K562 (cell line): ENCODE data around the gene SAP25. TPM values are rescaled to one million over a fixed set of nuclear protein-coding genes. Genes with fewer than 3 reads are reported as not detected.

ENCODE experiments used
- ARNT ChIP-seq, 2 experiments: fragments of 450-650 bp; IDR thresholded peaks; 2 replicates each; pipeline ENCODE4 v1.6.1; 2016; ENCODE audit warnings: mild to moderate bottlenecking in 1 of 2
- ATF2 ChIP-seq: sonication (generic); formaldehyde crosslinking; IDR thresholded peaks from 2 replicates; pipeline ENCODE4 v1.8.1; 2022; ENCODE audit warnings: missing genetic modification reagents
- BHLHE40 ChIP-seq: IDR thresholded peaks from 2 replicates; pipeline ENCODE4 v1.6.1; 2011; ENCODE audit warnings: low read length, improper control_type of control experiment
- CBFA2T2 ChIP-seq: fragments of 450-650 bp; conservative IDR thresholded peaks from 2 replicates; pipeline ENCODE4 v1.6.1; 2017; ENCODE audit warnings: mild to moderate bottlenecking
- CTCF ChIP-seq, 3 experiments: IDR thresholded peaks in 2 of 3; conservative IDR thresholded peaks in 1 of 3; 2 replicates each; pipeline ENCODE4 v1.5.1; 2011 to 2012; ENCODE audit warnings: low read length in 3 of 3, mild to moderate bottlenecking in 3 of 3, control low read depth in 2 of 3, improper control_type of control experiment in 1 of 3, inconsistent platforms in 1 of 3, low read depth in 1 of 3, mixed read lengths in 1 of 3, moderate library complexity in 1 of 3; ENCODE audit not compliant: insufficient read depth in 2 of 3
- ELF1 ChIP-seq: fragments of 200-800 bp; sonication (Bioruptor generic); IDR thresholded peaks from 2 replicates; pipeline ENCODE4 v1.6.1; 2016; ENCODE audit warnings: missing genetic modification characterization, missing compliant biosample characterization
- FOXK1 ChIP-seq: sonication (generic); formaldehyde crosslinking; IDR thresholded peaks from 2 replicates; pipeline ENCODE4 v1.8.0; 2022; ENCODE audit warnings: missing genetic modification reagents, mild to moderate bottlenecking, borderline replicate concordance
- GATA2 ChIP-seq: sonication (generic); formaldehyde crosslinking; IDR thresholded peaks from 2 replicates; pipeline ENCODE4 v1.4.0; 2020; ENCODE audit warnings: mild to moderate bottlenecking, missing genetic modification reagents
- HDAC1 ChIP-seq, 2 experiments: fragments of 450-650 bp; IDR thresholded peaks; 2 replicates each; pipeline ENCODE4 v1.6.1; 2016 to 2017; ENCODE audit warnings: inconsistent platforms in 1 of 2, mild to moderate bottlenecking in 1 of 2, moderate library complexity in 1 of 2
- HDAC2 ChIP-seq: fragments of 450-650 bp; IDR thresholded peaks from 2 replicates; pipeline ENCODE4 v1.6.1; 2016; ENCODE audit warnings: mild to moderate bottlenecking
- KLF10 ChIP-seq: fragments of 250-450 bp; sonication (Bioruptor Pico); IDR thresholded peaks from 2 replicates; pipeline ENCODE4 v1.6.1; 2021; ENCODE audit warnings: matching md5 sums
- PCBP1 ChIP-seq: fragments of 200-400 bp; formaldehyde crosslinking; IDR thresholded peaks from 2 replicates; pipeline ENCODE4 v1.6.1; 2018; ENCODE audit warnings: mild to moderate bottlenecking, low read depth, low read length; ENCODE audit not compliant: poor library complexity, severe bottlenecking
- PCBP2 ChIP-seq: fragments of 200-400 bp; formaldehyde crosslinking; IDR thresholded peaks from 2 replicates; pipeline ENCODE4 v1.6.1; 2018; ENCODE audit warnings: low read length, low read depth, mild to moderate bottlenecking, moderate library complexity; ENCODE audit not compliant: poor library complexity, severe bottlenecking
- polyA plus RNA-seq, 8 experiments: library from polyadenylated mRNA; depleted of rRNA in 4 of 8; stranded (reverse) in 5 of 8; unstranded in 3 of 8; fragments of >200 nt; fragmentation: Nextera tagmentation in 2 of 8; fragmentation: Illumina TruSeq in 1 of 8; extraction: Ambion mirVana in 2 of 8; extraction: Trizol in 1 of 8; gene quantifications; 2 replicates each; pipeline versions ENCODE4 v1.2.1 to v1.2.3, GENCODE V29; 2011 to 2014; ENCODE audit warnings: inconsistent platforms in 1 of 8, missing spikeins in 1 of 8
- total RNA-seq, 7 experiments: library from RNA; depleted of rRNA in 6 of 7; stranded (reverse); fragments of >200 nt in 6 of 7; fragmentation: Illumina TruSeq in 2 of 7; extraction: Trizol in 2 of 7; gene quantifications; 2 replicates each; pipeline versions ENCODE4 v1.2.1 to v1.2.3, GENCODE V29; 2011 to 2021; ENCODE audit warnings: low replicate concordance in 1 of 7
- TF ChIP-seq, protein P1 (sequence below): fragments of 250-450 bp; sonication (Bioruptor Pico); IDR thresholded peaks from 2 replicates; pipeline ENCODE4 v1.5.0; 2022; ENCODE audit warnings: mild to moderate bottlenecking
- TF ChIP-seq, protein P2 (sequence below), 3 experiments: fragments of 200-800 bp in 1 of 3; sonication (Bioruptor generic) in 1 of 3; sonication (generic) in 1 of 3; formaldehyde crosslinking in 1 of 3; IDR thresholded peaks; 2 replicates each; pipeline versions ENCODE4 v1.6.1 to v1.8.0; 2016 to 2022; ENCODE audit warnings: mild to moderate bottlenecking in 2 of 3, missing compliant biosample characterization in 2 of 3, missing genetic modification characterization in 2 of 3, missing genetic modification reagents in 1 of 3
- TF ChIP-seq, protein P3 (sequence below): fragments of 450-650 bp; IDR thresholded peaks from 2 replicates; pipeline ENCODE4 v1.6.1; 2016
- TF ChIP-seq, protein P4 (sequence below): sonication (generic); formaldehyde crosslinking; IDR thresholded peaks from 2 replicates; pipeline ENCODE4 v1.9.0; 2022; ENCODE audit warnings: mild to moderate bottlenecking, missing genetic modification reagents

Gene SAP25
- total and polyA plus RNA-seq, 9 of the 15 experiments (the other 6 are each of a cell fraction or from before 2014, with no cell fraction given): 0.13 to 5.3 (median 0.78) TPM; not detected in 1

GRCh38 chr7:100532165-100533022 is 41.3 kb downstream of the SAP25 start (continued):
- TF ChIP-seq, protein P1, sequence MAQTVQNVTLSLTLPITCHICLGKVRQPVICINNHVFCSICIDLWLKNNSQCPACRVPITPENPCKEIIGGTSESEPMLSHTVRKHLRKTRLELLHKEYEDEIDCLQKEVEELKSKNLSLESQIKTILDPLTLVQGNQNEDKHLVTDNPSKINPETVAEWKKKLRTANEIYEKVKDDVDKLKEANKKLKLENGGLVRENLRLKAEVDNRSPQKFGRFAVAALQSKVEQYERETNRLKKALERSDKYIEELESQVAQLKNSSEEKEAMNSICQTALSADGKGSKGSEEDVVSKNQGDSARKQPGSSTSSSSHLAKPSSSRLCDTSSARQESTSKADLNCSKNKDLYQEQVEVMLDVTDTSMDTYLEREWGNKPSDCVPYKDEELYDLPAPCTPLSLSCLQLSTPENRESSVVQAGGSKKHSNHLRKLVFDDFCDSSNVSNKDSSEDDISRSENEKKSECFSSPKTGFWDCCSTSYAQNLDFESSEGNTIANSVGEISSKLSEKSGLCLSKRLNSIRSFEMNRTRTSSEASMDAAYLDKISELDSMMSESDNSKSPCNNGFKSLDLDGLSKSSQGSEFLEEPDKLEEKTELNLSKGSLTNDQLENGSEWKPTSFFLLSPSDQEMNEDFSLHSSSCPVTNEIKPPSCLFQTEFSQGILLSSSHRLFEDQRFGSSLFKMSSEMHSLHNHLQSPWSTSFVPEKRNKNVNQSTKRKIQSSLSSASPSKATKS: no peak
- TF ChIP-seq BHLHE40: 0 out of 2 replicates have a peak, but pooled peaks have one; percentile 28
- 0 out of 2 replicates have a peak, but pooled peaks have one; percentile 25 for TF ChIP-seq FOXK1 (CRISPR knock-in tag)
- TF ChIP-seq HDAC1 (IDR thresholded peaks at IDR 0.05): peak in 1 of 2 experiments; percentile 1; a peak in 1 of 4 replicates
- no peak for TF ChIP-seq KLF10 (CRISPR knock-in tag)
- 0 out of 4 replicates have a peak, but pooled peaks of 1 of the 2 experiments have one; percentile 47 for TF ChIP-seq ARNT (IDR thresholded peaks at IDR 0.05)
- TF ChIP-seq, protein P2, sequence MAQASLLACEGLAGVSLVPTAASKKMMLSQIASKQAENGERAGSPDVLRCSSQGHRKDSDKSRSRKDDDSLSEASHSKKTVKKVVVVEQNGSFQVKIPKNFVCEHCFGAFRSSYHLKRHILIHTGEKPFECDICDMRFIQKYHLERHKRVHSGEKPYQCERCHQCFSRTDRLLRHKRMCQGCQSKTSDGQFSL (CRISPR knock-in tag; IDR thresholded peaks at IDR 0.05): no peak
- TF ChIP-seq, protein P2 (tag; IDR thresholded peaks at IDR 0.05): peak in 1 of 2 experiments; percentile 3; a peak in 1 of 4 replicates
- TF ChIP-seq CBFA2T2: peak; percentile 36
- 0 out of 2 replicates have a peak, but pooled peaks have one; percentile 31 for TF ChIP-seq HDAC2
- no peak for TF ChIP-seq PCBP2
- TF ChIP-seq, protein P3, sequence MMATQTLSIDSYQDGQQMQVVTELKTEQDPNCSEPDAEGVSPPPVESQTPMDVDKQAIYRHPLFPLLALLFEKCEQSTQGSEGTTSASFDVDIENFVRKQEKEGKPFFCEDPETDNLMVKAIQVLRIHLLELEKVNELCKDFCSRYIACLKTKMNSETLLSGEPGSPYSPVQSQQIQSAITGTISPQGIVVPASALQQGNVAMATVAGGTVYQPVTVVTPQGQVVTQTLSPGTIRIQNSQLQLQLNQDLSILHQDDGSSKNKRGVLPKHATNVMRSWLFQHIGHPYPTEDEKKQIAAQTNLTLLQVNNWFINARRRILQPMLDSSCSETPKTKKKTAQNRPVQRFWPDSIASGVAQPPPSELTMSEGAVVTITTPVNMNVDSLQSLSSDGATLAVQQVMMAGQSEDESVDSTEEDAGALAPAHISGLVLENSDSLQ: peak; percentile 46
- 0 out of 2 replicates have a peak, but pooled peaks have one; percentile 9 for TF ChIP-seq GATA2 (CRISPR knock-in tag)
- peak in 2 of 3 experiments; percentile 10 to 34; a peak in 1 of 6 replicates for TF ChIP-seq CTCF (IDR thresholded peaks at IDR 0.05 in 2 of 3, conservative IDR thresholded peaks at IDR 0.05 in 1 of 3; ENCODE audit: insufficient read depth in 2 of 3, low read depth in 1 of 3, low read length in 3 of 3)
- no peak for TF ChIP-seq ATF2 (CRISPR knock-in tag)
- TF ChIP-seq PCBP1: no peak
- TF ChIP-seq ELF1 (tag): 0 out of 2 replicates have a peak, but pooled peaks have one; percentile 17
- TF ChIP-seq, protein P4, sequence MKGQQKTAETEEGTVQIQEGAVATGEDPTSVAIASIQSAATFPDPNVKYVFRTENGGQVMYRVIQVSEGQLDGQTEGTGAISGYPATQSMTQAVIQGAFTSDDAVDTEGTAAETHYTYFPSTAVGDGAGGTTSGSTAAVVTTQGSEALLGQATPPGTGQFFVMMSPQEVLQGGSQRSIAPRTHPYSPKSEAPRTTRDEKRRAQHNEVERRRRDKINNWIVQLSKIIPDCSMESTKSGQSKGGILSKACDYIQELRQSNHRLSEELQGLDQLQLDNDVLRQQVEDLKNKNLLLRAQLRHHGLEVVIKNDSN (CRISPR knock-in tag): no peak
